ENCODE results near the gene SLC6A17. TPM values are rescaled to one million over a fixed set of nuclear protein-coding genes. Genes with fewer than 3 reads are reported as not detected.

SLC6A17 gene
- total RNA-seq, 1 donor from 2014 or later, result 0.12 TPM

DNA sequence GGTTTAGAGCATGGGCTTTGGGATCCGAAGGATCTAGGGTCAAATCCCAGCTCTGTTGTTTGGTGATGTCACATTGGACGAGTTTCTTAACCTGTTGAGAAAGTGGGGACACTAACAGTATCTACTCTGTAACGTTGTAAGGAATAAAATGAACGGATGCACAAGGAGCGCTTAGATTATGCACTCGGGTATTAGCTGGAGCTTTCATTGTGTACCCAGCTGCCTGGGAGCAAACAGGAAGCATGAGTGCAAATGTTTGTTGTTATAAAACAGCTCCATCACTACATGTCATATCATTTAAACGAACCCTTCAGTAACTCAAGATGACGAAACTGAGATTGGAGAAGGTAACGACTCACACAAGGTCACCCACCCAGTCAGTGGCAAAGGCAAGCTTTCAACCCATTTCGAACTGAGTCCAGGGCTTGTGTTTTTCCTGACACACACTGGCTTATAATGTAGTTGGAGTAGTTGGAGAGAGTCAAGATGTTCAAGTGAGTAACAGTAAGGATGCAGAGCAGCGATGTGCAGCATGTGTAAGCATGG lies 16.2 kb upstream of the SLC6A17 start:
- DNase-seq (ENCODE audit: extremely low read depth, low read depth, low spot score), result peak; percentile 10

- DNase-seq (ENCODE audit: extremely low read depth, low read depth, low spot score), result no peak
Measured at GRCh38 chr1:110135246-110135645, 15.0 kb upstream of the SLC6A17 start.

GRCh38 chr1:110135666-110136065 lies 14.6 kb upstream of the SLC6A17 start:
- DNase-seq (ENCODE audit: extremely low read depth, low read depth, low spot score), result no peak

DNA sequence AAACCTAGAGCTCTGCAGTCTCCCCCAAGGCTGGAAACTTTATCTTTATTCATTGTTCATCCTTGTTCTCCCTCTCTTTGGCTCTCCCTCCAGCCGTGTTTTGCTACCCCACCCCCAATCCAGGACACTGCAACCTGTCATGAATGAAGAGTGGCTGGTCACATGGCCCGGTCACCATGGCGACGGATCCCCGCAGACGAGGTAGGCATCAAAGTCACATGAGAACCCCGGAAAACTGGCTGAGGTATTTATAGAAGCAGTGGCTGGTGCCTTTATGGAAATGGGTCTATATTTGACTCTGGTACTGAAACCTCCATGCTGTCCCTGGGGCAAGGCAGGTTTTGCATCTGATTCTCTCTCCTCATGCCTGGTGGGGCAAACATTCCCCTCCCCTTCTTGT lies 13.4 kb upstream of the SLC6A17 start:
- DNase-seq (ENCODE audit: extremely low read depth, low read depth, low spot score), result no peak

DNA sequence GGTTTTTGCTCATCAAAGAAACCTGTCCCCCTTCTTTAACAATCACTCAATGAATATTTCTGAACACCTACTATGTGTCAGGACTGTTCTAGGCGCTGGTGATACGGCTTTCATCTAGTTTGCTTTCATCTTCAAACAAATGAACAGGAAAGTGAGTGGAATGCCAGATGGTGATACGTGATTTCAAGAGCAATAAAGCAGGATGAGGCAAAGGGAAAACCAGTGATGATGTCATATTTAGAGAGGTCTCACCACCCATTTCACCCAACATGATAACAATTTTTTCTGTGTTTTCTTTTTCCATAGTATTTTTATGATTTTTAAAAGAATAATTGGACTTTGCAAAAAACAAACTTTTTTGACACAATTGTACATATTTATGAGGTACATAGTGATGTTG lies 11.3 kb upstream of the SLC6A17 start:
- no peak for DNase-seq (ENCODE audit: extremely low read depth, low read depth, low spot score)

DNA sequence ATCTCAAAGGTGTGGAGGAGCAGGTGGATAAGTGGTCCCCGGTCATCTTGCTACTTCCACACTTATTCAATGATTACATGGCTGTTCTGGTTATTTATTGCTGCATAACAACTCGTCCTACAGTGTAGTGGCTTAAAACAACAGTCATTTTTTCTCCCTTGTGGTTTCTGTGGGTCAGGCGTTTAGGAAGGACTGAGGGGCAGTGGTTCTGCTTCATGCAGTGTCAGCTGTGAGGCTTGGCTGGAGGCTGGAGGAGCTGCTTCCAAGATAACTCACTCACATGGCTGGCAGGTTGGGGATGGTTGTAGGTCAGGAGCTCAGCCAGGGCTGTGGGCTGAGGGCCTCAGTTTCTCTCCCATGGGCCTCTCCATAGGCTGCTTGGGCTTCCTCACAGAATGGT lies 5.9 kb upstream of the SLC6A17 start:
- no peak for DNase-seq (ENCODE audit: extremely low read depth, low read depth, low spot score)

DNA sequence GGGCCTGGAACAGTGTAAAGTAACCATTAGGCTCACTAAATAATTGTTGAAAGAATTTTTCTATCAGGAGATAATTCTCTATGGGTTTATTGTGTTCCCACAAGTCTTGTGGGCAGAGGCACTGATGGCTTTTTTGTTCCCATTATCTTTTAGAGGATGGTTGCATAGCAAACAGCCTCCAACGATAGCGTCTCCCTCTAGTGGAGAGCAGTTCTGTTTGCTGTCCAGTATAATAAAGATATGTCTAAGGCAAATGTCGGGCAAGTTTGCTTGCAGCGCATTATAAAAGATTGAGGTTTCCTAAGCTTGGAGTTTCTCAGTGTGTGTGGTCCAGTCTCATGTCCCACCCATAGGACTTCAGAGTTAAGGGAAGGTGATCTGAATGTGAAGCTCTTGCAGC lies 1.3 kb upstream of the SLC6A17 start:
- no peak for DNase-seq (ENCODE audit: extremely low read depth, low read depth, low spot score)

DNA sequence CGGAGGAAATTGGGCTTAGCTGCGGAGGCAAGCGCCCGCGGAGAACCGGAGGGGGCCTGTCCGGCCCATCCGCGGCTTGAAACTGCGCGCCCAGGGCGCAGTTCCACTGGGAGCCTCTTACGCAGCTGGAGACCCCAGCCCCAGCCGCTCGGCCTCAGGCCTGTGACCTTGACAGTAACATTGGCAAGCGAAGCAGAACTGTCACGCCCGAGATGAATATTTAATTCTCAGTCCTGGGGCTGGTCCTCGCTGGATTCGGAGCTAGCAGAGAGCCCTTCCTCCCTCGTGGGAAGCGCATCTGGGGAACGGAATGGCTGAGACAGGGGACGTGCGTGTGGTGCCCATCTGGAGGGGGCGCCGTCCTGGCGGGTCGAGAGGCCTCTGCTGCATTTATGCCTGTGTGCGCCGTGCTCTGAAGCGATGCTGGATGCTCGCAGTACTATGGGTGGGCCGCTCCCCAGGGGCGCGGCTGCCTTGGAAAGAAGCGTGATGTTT lies 928 bp downstream of the SLC6A17 start:
- no peak for DNase-seq (ENCODE audit: extremely low read depth, low read depth, low spot score)

DNA sequence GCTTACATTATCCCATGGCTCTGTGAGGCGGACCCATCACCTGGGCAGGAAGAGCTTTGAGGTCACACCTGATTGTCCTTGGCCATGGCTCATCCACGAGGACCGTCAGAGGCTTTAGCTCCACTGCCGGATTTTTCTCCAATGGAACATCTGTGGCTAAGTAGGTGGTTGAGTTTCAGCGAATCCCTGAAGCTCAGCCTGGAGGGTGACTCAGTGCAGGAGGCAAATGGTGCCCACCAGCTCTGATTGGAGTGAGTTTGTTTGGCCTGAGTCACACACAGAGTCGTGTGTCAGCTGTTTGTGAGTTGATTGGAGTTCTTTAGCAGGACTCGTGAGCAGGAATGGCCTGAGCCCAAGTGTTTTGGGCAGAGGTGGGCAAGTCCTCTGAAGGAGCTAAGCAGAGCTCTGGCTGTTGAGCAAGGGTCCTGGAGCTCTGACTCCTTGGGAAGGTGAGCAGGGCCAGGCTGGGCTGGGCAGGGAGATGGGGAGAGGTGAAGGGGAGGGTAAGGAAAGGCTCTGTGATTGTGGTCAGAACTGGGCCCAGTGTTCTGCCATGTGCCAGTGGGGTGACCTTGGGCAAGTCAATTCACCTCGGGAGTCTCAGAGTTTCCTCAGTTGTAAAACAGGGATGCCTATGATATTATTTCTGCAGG lies 2.0 kb downstream of the SLC6A17 start:
- no peak for DNase-seq (ENCODE audit: extremely low read depth, low read depth, low spot score)

GRCh38 chr1:110153407-110153950 lies 3.2 kb downstream of the SLC6A17 start:
- no peak for DNase-seq (ENCODE audit: extremely low read depth, low read depth, low spot score)

- peak; percentile 22 for DNase-seq (ENCODE audit: extremely low read depth, low read depth, low spot score)
Measured at GRCh38 chr1:110155878-110156522, 5.7 kb downstream of the SLC6A17 start.

DNA sequence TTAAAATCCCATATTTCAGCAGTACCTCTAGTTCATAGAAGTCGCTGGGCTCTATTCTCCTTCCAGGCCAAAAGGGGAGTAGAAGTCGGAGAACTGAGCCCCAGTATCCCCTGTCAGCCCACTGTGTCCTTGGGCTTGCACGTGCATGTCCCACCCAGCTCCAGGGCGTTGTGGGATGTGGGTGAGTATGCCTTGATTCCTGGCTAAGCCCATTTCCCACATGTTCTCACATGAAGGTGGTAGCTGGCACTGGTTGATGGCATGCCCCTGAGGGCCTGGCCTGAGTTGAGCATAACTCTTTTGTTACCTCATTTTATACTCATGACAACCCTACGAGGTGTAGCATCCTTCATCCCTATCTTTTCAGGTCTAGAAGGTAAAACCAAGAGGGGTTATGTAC lies 8.0 kb downstream of the SLC6A17 start:
- no peak for DNase-seq (ENCODE audit: extremely low read depth, low read depth, low spot score)

DNA sequence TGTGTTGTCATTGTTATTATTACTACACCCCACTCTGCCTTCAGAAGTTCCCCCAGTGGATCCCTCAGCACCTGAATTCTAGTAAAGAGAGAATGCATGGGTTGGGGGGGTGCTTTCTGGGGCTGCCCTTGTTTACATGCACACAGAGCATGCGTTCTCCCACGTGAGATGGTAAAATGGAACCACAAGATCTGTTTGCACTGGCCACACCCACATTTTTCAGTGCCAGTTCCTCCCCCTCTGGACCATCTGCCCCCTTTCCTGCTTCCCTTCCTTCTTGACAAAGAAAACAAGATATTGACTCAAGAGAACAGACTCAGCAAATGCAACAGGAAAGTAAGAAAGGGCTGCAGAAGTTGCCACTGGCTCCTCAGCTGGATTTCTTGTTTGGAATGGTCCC lies 8.9 kb downstream of the SLC6A17 start:
- DNase-seq (ENCODE audit: extremely low read depth, low read depth, low spot score), result no peak

GRCh38 chr1:110160538-110161100 lies 10.3 kb downstream of the SLC6A17 start:
- DNase-seq (ENCODE audit: extremely low read depth, low read depth, low spot score), result no peak

DNA sequence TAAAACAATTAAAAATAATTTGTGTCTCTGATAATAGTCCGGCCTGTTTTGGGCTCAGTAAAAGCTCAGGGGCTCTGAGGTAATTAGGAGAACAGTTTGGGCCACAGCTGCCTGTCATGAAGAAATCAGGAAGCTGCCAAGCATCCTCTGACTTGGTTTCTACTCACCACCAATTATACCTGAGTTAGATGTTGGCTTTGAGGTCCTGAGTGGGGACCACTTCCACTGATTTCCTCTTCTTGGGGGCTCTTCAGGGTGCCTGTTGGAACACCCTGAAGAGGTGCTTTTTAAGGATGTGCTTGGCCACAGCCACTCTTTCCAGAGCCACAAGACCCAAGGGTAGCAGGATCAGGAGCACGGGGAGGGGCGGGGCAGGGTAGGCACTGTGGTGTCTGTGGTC lies 10.9 kb downstream of the SLC6A17 start:
- DNase-seq (ENCODE audit: extremely low read depth, low read depth, low spot score), result no peak

DNA sequence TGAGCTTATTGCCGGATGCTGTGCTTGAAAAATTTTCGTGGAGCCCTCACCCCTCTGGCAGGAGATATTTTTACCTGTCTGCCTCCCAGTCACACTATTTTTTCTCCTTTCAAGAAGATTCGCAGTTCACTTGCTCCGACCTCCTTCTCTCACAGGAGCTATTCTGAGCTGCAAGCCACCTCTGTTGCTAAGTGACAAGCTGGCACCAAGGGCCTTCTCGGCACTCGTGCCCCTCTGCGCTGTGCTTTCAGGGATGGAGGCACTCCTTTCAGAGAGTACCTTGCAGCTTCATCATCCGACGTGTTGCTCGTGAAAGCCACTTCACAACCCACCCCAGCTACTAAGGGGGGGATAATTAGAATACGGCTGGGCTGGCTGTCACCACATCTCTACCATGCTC lies 11.6 kb downstream of the SLC6A17 start:
- DNase-seq (ENCODE audit: extremely low read depth, low read depth, low spot score), result no peak

- no peak for DNase-seq (ENCODE audit: extremely low read depth, low read depth, low spot score)
Measured at GRCh38 chr1:110163591-110163990, 13.3 kb downstream of the SLC6A17 start.

- DNase-seq (ENCODE audit: extremely low read depth, low read depth, low spot score), result no peak
Measured at GRCh38 chr1:110164725-110165350, 14.5 kb downstream of the SLC6A17 start.

DNA sequence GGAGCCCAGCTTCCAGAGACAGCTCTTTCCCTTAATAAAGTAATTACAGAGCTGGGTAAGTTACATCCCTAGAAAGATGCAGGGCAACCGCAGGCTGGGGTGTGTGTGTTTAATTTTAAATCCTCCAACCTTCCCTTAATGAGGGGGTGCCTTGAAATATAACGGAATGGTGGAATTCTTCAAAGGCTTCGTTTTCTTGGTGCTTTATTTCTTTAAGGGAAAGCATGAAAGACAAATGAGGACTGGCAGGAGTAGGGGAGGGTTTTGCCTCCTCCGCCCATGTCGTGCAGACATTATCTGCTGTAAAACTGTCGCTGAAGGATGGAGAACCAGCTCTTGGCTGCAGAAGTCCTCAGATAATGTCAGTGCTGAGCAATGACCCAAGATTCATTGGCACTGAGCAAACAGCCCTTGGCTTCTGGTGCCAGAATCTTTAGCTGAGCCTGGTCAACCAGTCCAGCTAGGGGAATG lies 15.5 kb downstream of the SLC6A17 start:
- DNase-seq (ENCODE audit: extremely low read depth, low read depth, low spot score), result no peak

- DNase-seq (ENCODE audit: extremely low read depth, low read depth, low spot score), result no peak
Measured at GRCh38 chr1:110166861-110167260, 16.6 kb downstream of the SLC6A17 start.
